Adrenal gland (tissue), 12 donors: ENCODE data around the gene PLA2G4B. TPM values are rescaled to one million over a fixed set of nuclear protein-coding genes. Genes with fewer than 3 reads are reported as not detected.

Source experiments
- DNase-seq, 7 donors: peaks; one replicate each; pipeline ENCODE4 v3.0.0-alpha.2; 2019 to 2020
- H3K27ac ChIP-seq, 5 donors: fragments of 200-600 bp; sonication (generic) in 4 of 5; 1 replicate in 3 of 5; 2 replicates in 2 of 5; pipeline versions ENCODE4 v1.5.1 to v1.8.0; 2016 to 2020; ENCODE audit warnings: mild to moderate bottlenecking in 1 of 5
- H3K27me3 ChIP-seq: fragments of 200-600 bp; 2 replicates; pipeline ENCODE4 v1.8.0; 2021
- H3K36me3 ChIP-seq, 2 donors: fragments of 200-600 bp; replicated peaks in 1 of 2; 1 replicate in 1 of 2; 2 replicates in 1 of 2; pipeline versions ENCODE4 v1.5.1 to v1.8.0; 2018 to 2022
- H3K4me1 ChIP-seq, 2 donors: fragments of 200-600 bp; replicated peaks in 1 of 2; 1 replicate in 1 of 2; 2 replicates in 1 of 2; pipeline versions ENCODE4 v1.5.1 to v1.8.0; 2018 to 2021
- H3K4me3 ChIP-seq, 4 donors: fragments of 200-600 bp; sonication (generic) in 3 of 4; one replicate each; pipeline ENCODE4 v1.5.1; 2016 to 2018
- H3K9me3 ChIP-seq, 3 donors: fragments of 200-600 bp; sonication (generic) in 1 of 3; replicated peaks in 1 of 3; 1 replicate in 2 of 3; 2 replicates in 1 of 3; pipeline versions ENCODE4 v1.5.1 to v1.8.0; 2016 to 2021
- CTCF ChIP-seq, 6 experiments: fragments of 450-650 bp in 4 of 6; fragments of 200-600 bp in 2 of 6; sonication (generic) in 1 of 6; IDR thresholded peaks; 1 replicate in 5 of 6; 2 replicates in 1 of 6; pipeline versions ENCODE4 v1.5.1 to v1.8.0; 2016 to 2021; ENCODE audit warnings: antibody characterized with exemption in 6 of 6, mild to moderate bottlenecking in 2 of 6, moderate library complexity in 1 of 6
- POLR2A ChIP-seq, 2 donors: fragments of 450-650 bp; IDR thresholded peaks; one replicate each; pipeline ENCODE4 v1.6.1; 2017; ENCODE audit warnings: antibody characterized with exemption in 2 of 2, mild to moderate bottlenecking in 2 of 2, moderate library complexity in 1 of 2
- WGBS, 4 donors: extraction: QIAGEN DNeasy Blood & Tissue Kit in 2 of 4; methylation state at CpG; one replicate each; pipeline versions ENCODE4 v1.1.5 to v1.1.7; 2013 to 2017; 5-methylcytosine and 5-hydroxymethylcytosine counted together
- intact Hi-C, 2 donors: fragments of 100-400 bp; cut with DNase I; formaldehyde crosslinking; loops; one replicate each; pipeline versions ENCODE4 v1.14.1 to v1.15.0; 2022 to 2023
- polyA plus RNA-seq, 3 donors: library from polyadenylated mRNA; stranded (reverse); fragments of 200-250 nt in 2 of 3; fragments of 350-450 nt in 1 of 3; fragmentation: Illumina TruSeq in 1 of 3; extraction: RNeasy Lipid Tissue Mini Kit (QIAGEN cat#74804) in 1 of 3; gene quantifications; one replicate each; pipeline ENCODE4 v1.2.3, GENCODE V29; 2013 to 2014
- total RNA-seq, 9 donors: library from RNA; depleted of rRNA in 4 of 9; stranded (reverse); fragments of >200 nt in 4 of 9; fragments of 120-200 nt in 1 of 9; fragmentation: NEBNext Ultra II Directional in 1 of 9; extraction: Animal tissue kit (Norgen Biotek cat#: 25700) in 1 of 9; gene quantifications; one replicate each; pipeline versions ENCODE4 v1.1.0 to v1.2.4, GENCODE V29; 2013 to 2023
- donor health status: healthy with polysubstance abuse.
- donor health status: Bipolar disorder and iron deficiency.
- donor health status: DM: yes; HTN: yes; CAD: no.
- donor health status: DM: no; HTN: no; CAD: no.
- donor health status: DM: no; HTN: no; CAD: no.
- donor health status: DM: yes; HTN: yes; CAD: no.

The PLA2G4B gene
- total and polyA plus RNA-seq, 12 donors = 0.35 to 26.4 (median 4.9) TPM

GRCh38 chr15:41799488-41799805 lies 39.2 kb upstream of the PLA2G4B start:
- 60 to 80% (median 79%) methylated on average over 1 to 5 of the region's 5 CpGs for WGBS, 4 donors
- H3K4me3 ChIP-seq = no peak overlapping the region
- intact Hi-C loops = no loop called here
- no peak for TF ChIP-seq POLR2A (IDR thresholded peaks at IDR 0.05)
- TF ChIP-seq CTCF (IDR thresholded peaks at IDR 0.05) = no peak
- DNase-seq = no peak
- H3K4me1 ChIP-seq = peaks cover 10 to 30% of the 10 kb centered on the region in 2 donors
- no peaks in the 10 kb centered on the region for H3K27me3 ChIP-seq
- H3K9me3 ChIP-seq = no peaks in the 10 kb centered on the region
- H3K36me3 ChIP-seq = peaks cover 0 to 10% of the 10 kb centered on the region in 2 donors
- peak overlapping the region in 3 of 5 donors; percentile 22 to 60 (median 29) for H3K27ac ChIP-seq

- TF ChIP-seq POLR2A (IDR thresholded peaks at IDR 0.05) (no peak), CTCF (IDR thresholded peaks at IDR 0.05) (no peak)
- Histone ChIP-seq H3K27me3 (no peaks in the 10 kb centered on the region), H3K4me1 (peaks cover 10 to 28% of the 10 kb centered on the region in 2 donors), H3K27ac (no peak overlapping the region), H3K36me3 (peaks cover 0 to 10% of the 10 kb centered on the region in 2 donors), H3K4me3 (no peak overlapping the region), H3K9me3 (no peaks in the 10 kb centered on the region)
- no peak for DNase-seq
- intact Hi-C loops = no loop called here
- 97 to 100% (median 98%) methylated on average over 3 of the region's 3 CpGs for WGBS, 4 donors
Measured at GRCh38 chr15:41801185-41801584, 37.5 kb upstream of the PLA2G4B start.

- no peak for DNase-seq
- H3K27ac ChIP-seq = no peak overlapping the region
- WGBS, 4 donors = 94 to 100% (median 98%) methylated on average over 3 of the region's 3 CpGs
- peaks cover 0 to 10% of the 10 kb centered on the region in 2 donors for H3K36me3 ChIP-seq
- no peaks in the 10 kb centered on the region for H3K27me3 ChIP-seq
- no peaks in the 10 kb centered on the region for H3K9me3 ChIP-seq
- intact Hi-C loops = no loop called here
- H3K4me3 ChIP-seq = no peak overlapping the region
- peaks cover 10 to 20% of the 10 kb centered on the region in 2 donors for H3K4me1 ChIP-seq
- TF ChIP-seq CTCF (IDR thresholded peaks at IDR 0.05) = no peak
- no peak for TF ChIP-seq POLR2A (IDR thresholded peaks at IDR 0.05)
Measured at GRCh38 chr15:41801850-41802455, 36.7 kb upstream of the PLA2G4B start.

GRCh38 chr15:41804361-41804760 lies 34.3 kb upstream of the PLA2G4B start:
- H3K4me3 ChIP-seq = no peak overlapping the region
- peaks cover 0 to 10% of the 10 kb centered on the region in 2 donors for H3K36me3 ChIP-seq
- intact Hi-C loops = no loop called here
- H3K9me3 ChIP-seq = no peaks in the 10 kb centered on the region
- no peaks in the 10 kb centered on the region for H3K27me3 ChIP-seq
- H3K4me1 ChIP-seq = peaks cover 5 to 7% of the 10 kb centered on the region in 2 donors
- no peak overlapping the region for H3K27ac ChIP-seq
- 95 to 100% (median 96%) methylated on average over 2 of the region's 2 CpGs for WGBS, 4 donors
- no peak for DNase-seq
- TF ChIP-seq CTCF (IDR thresholded peaks at IDR 0.05) (no peak), POLR2A (IDR thresholded peaks at IDR 0.05) (no peak)
